ENCODE measurements around the gene MOK.

Gene MOK

DNA sequence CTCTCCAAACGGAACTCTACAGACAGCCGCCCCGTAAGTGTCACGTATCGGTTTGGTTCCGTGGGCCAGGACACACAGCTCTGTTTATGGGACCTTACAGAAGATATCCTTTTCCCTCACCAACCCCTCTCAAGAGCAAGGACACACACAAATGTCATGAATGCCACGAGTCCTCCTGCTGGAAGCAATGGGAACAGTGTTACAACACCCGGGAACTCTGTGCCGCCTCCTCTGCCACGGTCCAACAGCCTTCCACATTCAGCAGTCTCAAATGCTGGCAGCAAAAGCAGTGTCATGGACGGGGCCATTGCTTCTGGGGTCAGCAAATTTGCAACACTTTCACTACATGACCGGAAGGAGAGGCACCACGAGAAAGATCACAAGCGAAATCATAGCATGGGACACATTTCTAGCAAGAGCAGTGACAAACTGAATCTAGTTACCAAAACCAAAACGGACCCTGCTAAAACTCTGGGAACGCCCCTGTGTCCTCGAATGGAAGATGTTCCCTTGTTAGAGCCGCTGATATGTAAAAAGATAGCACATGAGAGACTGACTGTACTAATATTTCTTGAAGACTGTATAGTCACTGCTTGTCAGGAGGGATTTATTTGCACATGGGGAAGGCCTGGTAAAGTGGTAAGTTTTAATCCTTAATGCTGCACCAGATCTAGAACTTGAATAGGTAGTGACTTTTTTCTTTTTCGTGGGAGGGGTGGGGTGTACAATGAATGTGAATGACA lies 95.6 kb downstream of the MOK start:
- Histone ChIP-seq H3K79me1 (replicated peaks; ENCODE audit: low read length, poor library complexity, severe bottlenecking) (peaks cover 54% of the 10 kb centered on the region), H2AFZ (ENCODE audit: low read depth, low read length) (no peak overlapping the region), H3K4me2 (ENCODE audit: low read length, poor library complexity, severe bottlenecking) (no peak overlapping the region), H3K36me3 (ENCODE audit: control insufficient read depth in 1 of 2, insufficient read depth in 2 of 2, low read depth in 1 of 2, low read length in 2 of 2) (peaks cover 67 to 68% of the 10 kb centered on the region in 2 experiments), H3K14ac (ENCODE audit: low read length in 2 of 2) (no peak overlapping the region), H4K91ac (ENCODE audit: low read length) (no peak overlapping the region), H3K18ac (ENCODE audit: low read depth in 1 of 2, low read length in 2 of 2) (no peak overlapping the region), H3K4me1 (ENCODE audit: control insufficient read depth, insufficient read depth, low read depth, low read length) (peaks cover 9% of the 10 kb centered on the region), H3K23ac (ENCODE audit: low read length in 2 of 2) (no peak overlapping the region), H4K8ac (ENCODE audit: low read length) (no peak overlapping the region), H3K27ac (ENCODE audit: low read length, poor library complexity, severe bottlenecking) (no peak overlapping the region), H3K9me3 (ENCODE audit: control insufficient read depth, low read length) (no peaks in the 10 kb centered on the region), H2BK5ac (ENCODE audit: low read depth, low read length, poor library complexity, severe bottlenecking) (no peak overlapping the region), H2BK12ac (ENCODE audit: low read length in 2 of 2) (no peak overlapping the region), H3K4me3 (ENCODE audit: insufficient read depth in 1 of 2, low read depth in 1 of 2, low read length in 2 of 2) (no peak overlapping the region), H2BK120ac (ENCODE audit: low read depth, low read length) (no peak overlapping the region), H3K4ac (ENCODE audit: low read depth in 1 of 2, low read length in 2 of 2) (no peak overlapping the region), H2BK15ac (ENCODE audit: low read depth, poor library complexity, severe bottlenecking) (no peak overlapping the region), H3K27me3 (ENCODE audit: control insufficient read depth in 1 of 2, insufficient read depth in 1 of 2, low read length in 2 of 2) (no peaks in the 10 kb centered on the region), H3K9ac (ENCODE audit: low read length) (no peak overlapping the region), H2AK5ac (ENCODE audit: low read length, severe bottlenecking) (no peak overlapping the region)
- 87% methylated on average over 18 of the region's 19 CpGs for WGBS
- DNase-seq = peak; percentile 38

DNA sequence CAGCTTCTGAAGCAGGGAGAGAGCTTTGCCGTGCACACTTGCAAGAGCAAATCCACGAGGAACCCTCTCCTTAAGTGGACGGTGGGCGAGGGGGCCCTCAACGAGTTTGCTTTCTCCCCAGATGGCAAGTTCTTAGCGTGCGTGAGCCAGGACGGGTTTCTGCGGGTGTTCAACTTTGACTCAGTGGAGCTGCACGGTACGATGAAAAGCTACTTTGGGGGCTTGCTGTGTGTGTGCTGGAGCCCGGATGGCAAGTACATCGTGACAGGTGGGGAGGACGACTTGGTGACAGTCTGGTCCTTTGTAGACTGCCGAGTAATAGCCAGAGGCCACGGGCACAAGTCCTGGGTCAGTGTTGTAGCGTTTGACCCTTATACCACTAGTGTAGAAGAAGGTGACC lies 96.2 kb downstream of the MOK start:
- H3K36me3 ChIP-seq (ENCODE audit: control insufficient read depth in 1 of 2, insufficient read depth in 2 of 2, low read depth in 1 of 2, low read length in 2 of 2) = peaks cover 67 to 72% of the 10 kb centered on the region in 2 experiments
- no peak overlapping the region for H3K9ac ChIP-seq (ENCODE audit: low read length)
- H3K4ac ChIP-seq (ENCODE audit: low read depth in 1 of 2, low read length in 2 of 2) = no peak overlapping the region
- H2BK5ac ChIP-seq (ENCODE audit: low read depth, low read length, poor library complexity, severe bottlenecking) = no peak overlapping the region
- no peak overlapping the region for H3K23ac ChIP-seq (ENCODE audit: low read length in 2 of 2)
- H2AK5ac ChIP-seq (ENCODE audit: low read length, severe bottlenecking) = no peak overlapping the region
- no peak overlapping the region for H2BK15ac ChIP-seq (ENCODE audit: low read depth, poor library complexity, severe bottlenecking)
- no peak overlapping the region for H2AFZ ChIP-seq (ENCODE audit: low read depth, low read length)
- H3K4me3 ChIP-seq (ENCODE audit: insufficient read depth in 1 of 2, low read depth in 1 of 2, low read length in 2 of 2) = no peak overlapping the region
- H4K8ac ChIP-seq (ENCODE audit: low read length) = no peak overlapping the region
- H3K4me1 ChIP-seq (ENCODE audit: control insufficient read depth, insufficient read depth, low read depth, low read length) = peaks cover 9% of the 10 kb centered on the region
- H3K79me1 ChIP-seq (replicated peaks; ENCODE audit: low read length, poor library complexity, severe bottlenecking) = peaks cover 52% of the 10 kb centered on the region
- H3K9me3 ChIP-seq (ENCODE audit: control insufficient read depth, low read length) = no peaks in the 10 kb centered on the region
- DNase-seq = no peak
- no peak overlapping the region for H3K18ac ChIP-seq (ENCODE audit: low read depth in 1 of 2, low read length in 2 of 2)
- WGBS = 95% methylated on average over 17 of the region's 17 CpGs
- H3K27me3 ChIP-seq (ENCODE audit: control insufficient read depth in 1 of 2, insufficient read depth in 1 of 2, low read length in 2 of 2) = no peaks in the 10 kb centered on the region
- no peak overlapping the region for H3K27ac ChIP-seq (ENCODE audit: low read length, poor library complexity, severe bottlenecking)
- no peak overlapping the region for H4K91ac ChIP-seq (ENCODE audit: low read length)
- no peak overlapping the region for H2BK12ac ChIP-seq (ENCODE audit: low read length in 2 of 2)
- no peak overlapping the region for H2BK120ac ChIP-seq (ENCODE audit: low read depth, low read length)
- H3K4me2 ChIP-seq (ENCODE audit: low read length, poor library complexity, severe bottlenecking) = no peak overlapping the region
- no peak overlapping the region for H3K14ac ChIP-seq (ENCODE audit: low read length in 2 of 2)

DNA sequence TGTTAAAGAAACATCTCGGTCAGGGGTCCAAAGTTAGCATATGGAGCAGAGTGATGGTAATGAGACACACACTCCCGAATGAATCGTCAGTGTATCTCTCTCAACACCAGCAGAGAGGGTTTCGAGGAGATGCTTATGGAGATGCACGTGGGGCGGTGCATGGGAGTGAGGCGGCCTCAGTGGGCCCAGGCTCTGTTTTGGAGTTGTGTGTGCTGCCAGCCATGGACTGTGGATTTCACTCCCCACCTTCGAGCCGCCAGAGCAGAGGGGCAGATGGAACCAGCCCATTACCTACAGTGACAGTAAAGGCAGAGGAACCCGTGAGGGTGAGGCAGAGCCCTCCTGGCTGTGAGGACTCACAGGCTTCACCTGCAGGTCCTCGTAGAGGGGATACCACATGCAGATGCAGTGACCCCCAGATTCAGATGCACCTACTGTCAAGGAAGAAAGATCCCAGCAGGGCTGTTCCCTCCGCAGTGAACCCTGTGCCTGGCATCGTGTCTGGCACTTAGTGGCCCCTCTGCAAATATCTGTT lies 97.1 kb downstream of the MOK start:
- Histone ChIP-seq H2AK5ac (ENCODE audit: low read length, severe bottlenecking) (no peak overlapping the region), H3K27me3 (ENCODE audit: control insufficient read depth in 1 of 2, insufficient read depth in 1 of 2, low read length in 2 of 2) (no peaks in the 10 kb centered on the region), H4K8ac (ENCODE audit: low read length) (no peak overlapping the region), H3K79me1 (replicated peaks; ENCODE audit: low read length, poor library complexity, severe bottlenecking) (peaks cover 54% of the 10 kb centered on the region), H3K4me3 (ENCODE audit: insufficient read depth in 1 of 2, low read depth in 1 of 2, low read length in 2 of 2) (no peak overlapping the region), H2BK12ac (ENCODE audit: low read length in 2 of 2) (no peak overlapping the region), H2BK120ac (ENCODE audit: low read depth, low read length) (no peak overlapping the region), H3K4me2 (ENCODE audit: low read length, poor library complexity, severe bottlenecking) (no peak overlapping the region), H2AFZ (ENCODE audit: low read depth, low read length) (no peak overlapping the region), H3K14ac (ENCODE audit: low read length in 2 of 2) (no peak overlapping the region), H3K9ac (ENCODE audit: low read length) (no peak overlapping the region), H3K27ac (ENCODE audit: low read length, poor library complexity, severe bottlenecking) (no peak overlapping the region), H3K4me1 (ENCODE audit: control insufficient read depth, insufficient read depth, low read depth, low read length) (peaks cover 12% of the 10 kb centered on the region), H4K91ac (ENCODE audit: low read length) (no peak overlapping the region), H3K4ac (ENCODE audit: low read depth in 1 of 2, low read length in 2 of 2) (no peak overlapping the region), H2BK5ac (ENCODE audit: low read depth, low read length, poor library complexity, severe bottlenecking) (no peak overlapping the region), H2BK15ac (ENCODE audit: low read depth, poor library complexity, severe bottlenecking) (no peak overlapping the region), H3K36me3 (ENCODE audit: control insufficient read depth in 1 of 2, insufficient read depth in 2 of 2, low read depth in 1 of 2, low read length in 2 of 2) (peaks cover 64 to 72% of the 10 kb centered on the region in 2 experiments), H3K23ac (ENCODE audit: low read length in 2 of 2) (no peak overlapping the region), H3K9me3 (ENCODE audit: control insufficient read depth, low read length) (no peaks in the 10 kb centered on the region), H3K18ac (ENCODE audit: low read depth in 1 of 2, low read length in 2 of 2) (no peak overlapping the region)
- no peak for DNase-seq
- WGBS = 96% methylated on average over 13 of the region's 13 CpGs

DNA sequence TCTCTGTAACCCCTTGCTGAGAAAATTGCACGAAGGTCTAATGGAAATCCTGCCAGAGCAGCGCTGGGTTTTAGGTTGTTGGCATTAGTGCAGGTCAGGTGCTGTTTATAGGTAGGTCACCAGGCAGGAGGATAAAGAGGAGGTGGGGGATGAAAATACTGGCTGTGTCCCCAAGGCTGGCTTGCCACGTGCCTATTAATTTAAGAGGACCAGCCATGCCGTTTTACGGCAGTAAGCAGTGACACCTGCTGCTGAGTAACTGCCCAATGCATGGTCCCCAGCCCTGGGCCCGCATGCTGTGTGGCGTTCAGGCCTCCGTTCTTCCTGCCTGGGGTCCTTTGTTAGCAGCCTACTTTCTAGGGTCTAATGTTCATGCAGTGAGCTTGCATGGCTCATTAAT lies 98.0 kb downstream of the MOK start:
- Histone ChIP-seq H3K79me1 (replicated peaks; ENCODE audit: low read length, poor library complexity, severe bottlenecking) (peaks cover 55% of the 10 kb centered on the region), H2BK120ac (ENCODE audit: low read depth, low read length) (no peak overlapping the region), H3K14ac (ENCODE audit: low read length in 2 of 2) (no peak overlapping the region), H3K9me3 (ENCODE audit: control insufficient read depth, low read length) (no peaks in the 10 kb centered on the region), H4K8ac (ENCODE audit: low read length) (no peak overlapping the region), H3K9ac (ENCODE audit: low read length) (no peak overlapping the region), H2AK5ac (ENCODE audit: low read length, severe bottlenecking) (no peak overlapping the region), H2BK12ac (ENCODE audit: low read length in 2 of 2) (no peak overlapping the region), H3K27ac (ENCODE audit: low read length, poor library complexity, severe bottlenecking) (no peak overlapping the region), H3K18ac (ENCODE audit: low read depth in 1 of 2, low read length in 2 of 2) (no peak overlapping the region), H4K91ac (ENCODE audit: low read length) (no peak overlapping the region), H3K4ac (ENCODE audit: low read depth in 1 of 2, low read length in 2 of 2) (no peak overlapping the region), H3K36me3 (ENCODE audit: control insufficient read depth in 1 of 2, insufficient read depth in 2 of 2, low read depth in 1 of 2, low read length in 2 of 2) (peaks cover 62 to 67% of the 10 kb centered on the region in 2 experiments), H2AFZ (ENCODE audit: low read depth, low read length) (no peak overlapping the region), H3K4me1 (ENCODE audit: control insufficient read depth, insufficient read depth, low read depth, low read length) (peaks cover 14% of the 10 kb centered on the region), H2BK15ac (ENCODE audit: low read depth, poor library complexity, severe bottlenecking) (no peak overlapping the region), H3K23ac (ENCODE audit: low read length in 2 of 2) (no peak overlapping the region), H3K27me3 (ENCODE audit: control insufficient read depth in 1 of 2, insufficient read depth in 1 of 2, low read length in 2 of 2) (no peaks in the 10 kb centered on the region), H3K4me3 (ENCODE audit: insufficient read depth in 1 of 2, low read depth in 1 of 2, low read length in 2 of 2) (no peak overlapping the region), H3K4me2 (ENCODE audit: low read length, poor library complexity, severe bottlenecking) (no peak overlapping the region), H2BK5ac (ENCODE audit: low read depth, low read length, poor library complexity, severe bottlenecking) (no peak overlapping the region)
- WGBS = 93% methylated on average over 8 of the region's 8 CpGs
- DNase-seq = no peak
